Neural cell (in vitro differentiated cells): ENCODE data around the gene NRP2. TPM values are rescaled to one million over a fixed set of nuclear protein-coding genes. Genes with fewer than 3 reads are reported as not detected.

Experiments
- H2AFZ ChIP-seq: fragments of 200-600, 300-800 bp; sonication (generic), shearing (Covaris generic); 2 replicates; pipeline ENCODE4 v1.6.0; 2014; ENCODE audit warnings: low read depth, mild to moderate bottlenecking, antibody characterized with exemption, low read length, moderate library complexity
- H3F3A ChIP-seq: fragments of 200-600 bp; shearing (Covaris generic); 2 replicates; pipeline ENCODE4 v1.6.1; 2016; ENCODE audit warnings: mild to moderate bottlenecking, moderate library complexity, mixed read lengths, antibody characterized with exemption, low read length; ENCODE audit not compliant: insufficient read depth, poor library complexity, severe bottlenecking
- H3K27ac ChIP-seq: fragments of 200-600, 300-800 bp; sonication (generic), shearing (Covaris generic); 2 replicates; pipeline ENCODE4 v1.5.1; 2014; ENCODE audit warnings: mild to moderate bottlenecking, low read length, moderate library complexity
- H3K27me3 ChIP-seq: fragments of 300-800, 200-600 bp; sonication (generic), shearing (Covaris generic); 2 replicates; pipeline ENCODE4 v1.6.0; 2014; ENCODE audit warnings: mild to moderate bottlenecking, low read depth, low read length, moderate library complexity; ENCODE audit not compliant: insufficient read depth
- H3K36me3 ChIP-seq: fragments of 300-800, 200-600 bp; sonication (generic), shearing (Covaris generic); 2 replicates; pipeline ENCODE4 v1.5.1; 2014; ENCODE audit warnings: mild to moderate bottlenecking, antibody characterized with exemption, low read length, moderate library complexity; ENCODE audit not compliant: insufficient read depth
- H3K4me2 ChIP-seq: fragments of 300-800, 200-600 bp; sonication (generic), shearing (Covaris generic); 2 replicates; pipeline ENCODE4 v1.6.0; 2014; ENCODE audit warnings: mild to moderate bottlenecking, low read length
- H3K4me3 ChIP-seq: fragments of 300-800, 200-600 bp; sonication (generic), shearing (Covaris generic); 2 replicates; pipeline ENCODE4 v1.5.1; 2014; ENCODE audit warnings: mild to moderate bottlenecking, low read length, moderate library complexity
- H3K79me2 ChIP-seq: fragments of 200-600 bp; shearing (Covaris generic); replicated peaks from 2 replicates; pipeline ENCODE4 v1.6.0; 2014; ENCODE audit warnings: mild to moderate bottlenecking, low read length, moderate library complexity; ENCODE audit not compliant: insufficient read depth
- H3K9ac ChIP-seq: fragments of 300-800, 200-600 bp; sonication (generic), shearing (Covaris generic); 2 replicates; pipeline ENCODE4 v1.6.1; 2016; ENCODE audit warnings: mild to moderate bottlenecking, low read length, mixed read lengths
- H3K9me2 ChIP-seq: fragments of 200-600 bp; shearing (Covaris generic); 2 replicates; pipeline ENCODE4 v1.6.1; 2016; ENCODE audit warnings: mild to moderate bottlenecking, low read length, mixed read lengths; ENCODE audit not compliant: insufficient read depth
- H3K9me3 ChIP-seq: fragments of 200-600, 300-800 bp; sonication (generic), shearing (Covaris generic); 2 replicates; pipeline ENCODE4 v1.6.1; 2016; ENCODE audit warnings: mild to moderate bottlenecking, mixed run types, low read length, moderate library complexity, mixed read lengths
- H4K20me1 ChIP-seq: fragments of 200-600 bp; shearing (Covaris generic); 2 replicates; pipeline ENCODE4 v1.6.1; 2016; ENCODE audit warnings: mild to moderate bottlenecking, mixed run types; ENCODE audit not compliant: insufficient read depth
- CTCF ChIP-seq: fragments of 450-650 bp; IDR thresholded peaks from 2 replicates; pipeline ENCODE4 v1.5.1; 2014; ENCODE audit warnings: antibody characterized with exemption, mild to moderate bottlenecking, moderate library complexity; ENCODE audit not compliant: poor library complexity, severe bottlenecking
- EP300 ChIP-seq: fragments of 450-650 bp; conservative IDR thresholded peaks from 2 replicates; pipeline ENCODE4 v1.6.1; 2014; ENCODE audit warnings: antibody characterized with exemption, mild to moderate bottlenecking, moderate library complexity; ENCODE audit not compliant: poor library complexity, severe bottlenecking
- EZH2 ChIP-seq: fragments of 200-600, 300-800 bp; shearing (Covaris generic), sonication (generic); IDR thresholded peaks from 2 replicates; pipeline ENCODE4 v1.6.1; 2014; ENCODE audit warnings: antibody characterized with exemption, low read length, borderline replicate concordance, mild to moderate bottlenecking; ENCODE audit not compliant: insufficient read depth, poor library complexity, severe bottlenecking
- MXI1 ChIP-seq: fragments of 450-650 bp; conservative IDR thresholded peaks from 2 replicates; pipeline ENCODE4 v1.6.1; 2014; ENCODE audit warnings: antibody characterized with exemption, mild to moderate bottlenecking; ENCODE audit not compliant: poor library complexity, severe bottlenecking
- POLR2AphosphoS5 ChIP-seq: IDR thresholded peaks from 2 replicates; pipeline ENCODE4 v1.6.1; 2012
- RAD21 ChIP-seq: fragments of 450-650 bp; conservative IDR thresholded peaks from 2 replicates; pipeline ENCODE4 v1.6.1; 2014; ENCODE audit warnings: antibody characterized with exemption, mild to moderate bottlenecking, moderate library complexity
- REST ChIP-seq: IDR thresholded peaks from 2 replicates; pipeline ENCODE4 v1.6.1; 2012; ENCODE audit warnings: borderline replicate concordance
- SMC3 ChIP-seq: fragments of 450-650 bp; conservative IDR thresholded peaks from 2 replicates; pipeline ENCODE4 v1.6.1; 2014; ENCODE audit warnings: antibody characterized with exemption, mild to moderate bottlenecking, moderate library complexity; ENCODE audit not compliant: poor library complexity
- TAF1 ChIP-seq: IDR thresholded peaks from 2 replicates; pipeline ENCODE4 v1.6.1; 2012; ENCODE audit warnings: low read depth
- polyA plus RNA-seq: library from polyadenylated mRNA; depleted of rRNA; stranded (reverse); fragments of >200 nt; gene quantifications from 2 replicates; pipeline ENCODE4 v1.2.3, GENCODE V29; 2014

NRP2 gene
- polyA plus RNA-seq, 1 donor from 2014 or later: 30.2 TPM

- Histone ChIP-seq H4K20me1 (no peaks in the 10 kb centered on the region), H3K9me2 (no peaks in the 10 kb centered on the region), H3K4me2 (no peak overlapping the region), H3K27ac (no peak overlapping the region), H2AFZ (no peak overlapping the region), H3K27me3 (no peaks in the 10 kb centered on the region), H3K4me3 (no peak overlapping the region), H3K9me3 (peaks cover 1% of the 10 kb centered on the region), H3F3A (no peaks in the 10 kb centered on the region), H3K9ac (no peak overlapping the region), H3K36me3 (no peaks in the 10 kb centered on the region), H3K79me2 (no peaks in the 10 kb centered on the region)
- no peak for TF ChIP-seq MXI1
- no peak for TF ChIP-seq EP300
- TF ChIP-seq RAD21: no peak
- no peak for TF ChIP-seq POLR2AphosphoS5
- no peak for TF ChIP-seq TAF1
- TF ChIP-seq SMC3: no peak
- TF ChIP-seq EZH2: no peak
- TF ChIP-seq CTCF: no peak
These were observed 121.2 kb downstream of the NRP2 start for GRCh38 chr2:205803500-205803899.

- Histone ChIP-seq H3K27ac (no peak overlapping the region), H4K20me1 (no peaks in the 10 kb centered on the region), H3K9me3 (no peaks in the 10 kb centered on the region), H3K9ac (no peak overlapping the region), H2AFZ (no peak overlapping the region), H3K27me3 (no peaks in the 10 kb centered on the region), H3K4me3 (no peak overlapping the region), H3K79me2 (no peaks in the 10 kb centered on the region), H3K9me2 (no peaks in the 10 kb centered on the region), H3K36me3 (no peaks in the 10 kb centered on the region), H3F3A (no peaks in the 10 kb centered on the region), H3K4me2 (no peak overlapping the region)
- no peak for TF ChIP-seq SMC3
- no peak for TF ChIP-seq EZH2
- TF ChIP-seq TAF1: no peak
- TF ChIP-seq EP300: no peak
- no peak for TF ChIP-seq REST
- TF ChIP-seq POLR2AphosphoS5: no peak
- no peak for TF ChIP-seq MXI1
- no peak for TF ChIP-seq RAD21
- TF ChIP-seq CTCF: no peak
These were observed 122.8 kb downstream of the NRP2 start for GRCh38 chr2:205805136-205805535.
